ENCODE measurements around the gene SFMBT2.

SFMBT2 gene

DNA sequence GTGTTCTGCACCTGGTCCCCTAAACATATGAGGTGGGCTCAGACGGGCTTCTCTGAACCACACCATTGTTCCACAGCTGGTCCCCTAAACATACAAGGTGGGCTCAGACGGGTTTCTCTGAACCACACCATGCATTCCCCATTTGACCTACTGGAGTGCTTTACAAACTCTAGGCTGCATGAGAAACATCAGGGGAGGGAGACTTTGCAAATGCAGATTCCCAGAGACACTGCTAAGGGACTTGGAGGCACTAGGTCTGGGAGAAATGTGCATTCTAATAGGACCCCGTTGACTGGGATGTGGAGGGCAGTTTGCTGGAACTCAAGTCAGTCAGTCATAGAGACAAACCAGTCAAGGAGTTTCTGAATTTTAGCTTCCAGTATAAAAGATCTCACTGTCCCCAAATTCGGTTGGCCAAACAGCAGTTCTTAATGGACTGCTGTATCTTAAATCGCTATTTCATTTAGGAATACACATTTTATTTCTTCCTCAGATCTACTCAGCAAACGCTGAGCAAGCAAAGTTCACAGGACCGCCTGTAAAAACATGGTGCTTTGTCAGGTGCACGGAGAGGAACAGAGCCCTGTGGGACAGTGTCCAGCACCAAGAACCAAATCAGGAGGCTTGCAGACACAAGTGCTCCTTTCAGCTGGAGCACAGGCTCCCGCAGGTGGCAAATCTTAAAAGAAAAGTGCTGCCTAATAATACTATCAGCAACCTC lies 198.8 kb downstream of the SFMBT2 start:
- TF ChIP-seq, protein P1, sequence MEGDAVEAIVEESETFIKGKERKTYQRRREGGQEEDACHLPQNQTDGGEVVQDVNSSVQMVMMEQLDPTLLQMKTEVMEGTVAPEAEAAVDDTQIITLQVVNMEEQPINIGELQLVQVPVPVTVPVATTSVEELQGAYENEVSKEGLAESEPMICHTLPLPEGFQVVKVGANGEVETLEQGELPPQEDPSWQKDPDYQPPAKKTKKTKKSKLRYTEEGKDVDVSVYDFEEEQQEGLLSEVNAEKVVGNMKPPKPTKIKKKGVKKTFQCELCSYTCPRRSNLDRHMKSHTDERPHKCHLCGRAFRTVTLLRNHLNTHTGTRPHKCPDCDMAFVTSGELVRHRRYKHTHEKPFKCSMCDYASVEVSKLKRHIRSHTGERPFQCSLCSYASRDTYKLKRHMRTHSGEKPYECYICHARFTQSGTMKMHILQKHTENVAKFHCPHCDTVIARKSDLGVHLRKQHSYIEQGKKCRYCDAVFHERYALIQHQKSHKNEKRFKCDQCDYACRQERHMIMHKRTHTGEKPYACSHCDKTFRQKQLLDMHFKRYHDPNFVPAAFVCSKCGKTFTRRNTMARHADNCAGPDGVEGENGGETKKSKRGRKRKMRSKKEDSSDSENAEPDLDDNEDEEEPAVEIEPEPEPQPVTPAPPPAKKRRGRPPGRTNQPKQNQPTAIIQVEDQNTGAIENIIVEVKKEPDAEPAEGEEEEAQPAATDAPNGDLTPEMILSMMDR (conservative IDR thresholded peaks at IDR 0.05; ENCODE audit: control insufficient read depth, insufficient read depth, low read depth, low read length): no peak
- H3K4me3 ChIP-seq (ENCODE audit: control insufficient read depth, low read depth, low read length): no peak overlapping the region
- no peak for DNase-seq (ENCODE audit: low read depth)

DNA sequence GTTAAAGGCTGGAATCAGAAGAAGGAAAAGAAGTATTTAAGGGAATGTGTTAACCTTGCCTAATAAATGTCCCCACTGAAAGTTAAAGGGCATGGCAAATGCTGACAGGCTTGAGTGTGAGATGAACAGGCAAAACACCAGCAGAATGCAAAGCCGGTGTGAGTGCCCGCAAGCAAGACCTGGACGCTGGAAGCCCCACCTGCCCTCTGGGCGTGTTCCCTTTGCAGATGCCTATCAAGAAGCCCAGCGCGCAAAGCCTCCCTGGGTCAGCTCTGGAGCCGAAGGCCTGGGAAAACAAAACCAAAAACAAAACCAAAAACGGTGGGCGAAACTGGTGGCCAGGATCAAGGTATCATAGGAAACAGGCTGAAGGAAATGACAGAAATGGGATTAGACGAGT lies 200.3 kb downstream of the SFMBT2 start:
- H3K4me3 ChIP-seq (ENCODE audit: control insufficient read depth, low read depth, low read length): no peak overlapping the region
- no peak for DNase-seq (ENCODE audit: low read depth)
- TF ChIP-seq, protein P1 (conservative IDR thresholded peaks at IDR 0.05; ENCODE audit: control insufficient read depth, insufficient read depth, low read depth, low read length): no peak

DNA sequence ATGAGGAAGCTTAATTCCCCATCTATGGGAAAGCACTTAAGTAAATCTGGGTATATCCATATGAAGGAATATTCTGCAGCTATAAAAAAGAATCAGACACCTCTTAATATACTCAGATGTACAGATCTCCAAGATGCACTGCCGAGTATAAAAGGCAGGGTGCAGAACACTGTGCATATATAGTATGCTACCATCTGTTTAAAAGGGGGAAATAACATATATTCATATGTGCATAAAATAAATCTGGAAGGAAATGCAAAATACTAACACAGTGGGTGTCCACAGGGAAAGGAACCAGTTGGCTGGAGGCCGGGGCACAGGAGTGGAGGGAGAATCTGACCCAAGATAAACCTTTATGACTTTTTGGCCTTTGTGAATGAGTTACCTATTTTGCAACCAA lies 201.4 kb downstream of the SFMBT2 start:
- H3K4me3 ChIP-seq (ENCODE audit: control insufficient read depth, low read depth, low read length): no peak overlapping the region
- DNase-seq (ENCODE audit: low read depth): no peak
- TF ChIP-seq, protein P1 (conservative IDR thresholded peaks at IDR 0.05; ENCODE audit: control insufficient read depth, insufficient read depth, low read depth, low read length): no peak

DNA sequence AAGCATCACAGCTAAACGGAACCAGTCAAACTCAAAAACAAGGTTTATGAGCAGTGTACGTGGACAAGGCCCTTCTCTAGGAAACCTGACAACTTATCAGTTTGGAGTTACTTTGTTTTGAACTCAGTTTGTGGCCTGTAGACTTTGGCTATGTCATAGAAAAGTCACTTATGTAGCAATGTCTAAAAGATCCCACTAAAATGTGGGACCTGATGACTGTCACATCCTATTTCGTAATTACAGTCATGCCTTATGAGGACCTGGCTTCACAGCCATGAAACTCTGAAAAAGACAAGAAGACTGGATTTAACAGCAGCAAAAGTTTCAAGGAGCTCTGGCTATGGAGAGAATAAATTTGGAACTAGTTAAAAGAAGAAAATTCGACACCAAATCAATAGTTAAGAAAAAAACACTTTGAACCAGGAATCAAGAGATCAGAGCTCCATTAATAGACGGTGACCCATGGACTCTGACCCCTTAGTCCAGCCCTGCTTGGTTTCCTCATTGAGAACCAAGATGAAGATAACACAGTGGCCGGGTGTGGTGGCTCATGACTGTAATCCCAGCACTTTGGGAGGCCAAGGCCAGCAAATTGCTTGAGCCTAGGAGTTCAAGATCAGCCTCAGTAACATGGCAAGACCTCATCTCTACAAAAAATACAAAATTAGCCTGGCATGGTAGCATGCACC lies 204.3 kb downstream of the SFMBT2 start:
- H3K4me3 ChIP-seq (ENCODE audit: control insufficient read depth, low read depth, low read length): no peak overlapping the region
- TF ChIP-seq, protein P1 (conservative IDR thresholded peaks at IDR 0.05; ENCODE audit: control insufficient read depth, insufficient read depth, low read depth, low read length): no peak
- DNase-seq (ENCODE audit: low read depth): no peak

DNA sequence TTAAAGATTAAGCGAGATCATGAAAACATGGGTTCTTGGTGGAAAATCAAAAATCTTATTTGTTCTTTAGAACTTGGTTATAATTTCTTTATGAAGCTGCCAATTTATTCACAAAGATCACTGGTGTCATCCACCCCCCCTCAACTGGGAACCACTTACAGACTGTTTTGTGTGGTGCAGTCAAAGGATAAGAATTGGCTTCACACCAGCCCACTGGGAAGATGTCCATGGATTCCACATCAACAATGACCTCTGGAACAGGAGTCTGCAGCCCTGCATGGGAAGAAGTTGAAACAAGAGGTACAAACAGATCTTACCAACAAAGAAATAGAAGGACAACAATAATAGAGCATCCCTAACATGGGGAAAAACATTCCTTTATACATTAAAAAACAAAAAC lies 205.2 kb downstream of the SFMBT2 start:
- TF ChIP-seq, protein P1 (conservative IDR thresholded peaks at IDR 0.05; ENCODE audit: control insufficient read depth, insufficient read depth, low read depth, low read length): no peak
- H3K4me3 ChIP-seq (ENCODE audit: control insufficient read depth, low read depth, low read length): no peak overlapping the region
- no peak for DNase-seq (ENCODE audit: low read depth)

DNA sequence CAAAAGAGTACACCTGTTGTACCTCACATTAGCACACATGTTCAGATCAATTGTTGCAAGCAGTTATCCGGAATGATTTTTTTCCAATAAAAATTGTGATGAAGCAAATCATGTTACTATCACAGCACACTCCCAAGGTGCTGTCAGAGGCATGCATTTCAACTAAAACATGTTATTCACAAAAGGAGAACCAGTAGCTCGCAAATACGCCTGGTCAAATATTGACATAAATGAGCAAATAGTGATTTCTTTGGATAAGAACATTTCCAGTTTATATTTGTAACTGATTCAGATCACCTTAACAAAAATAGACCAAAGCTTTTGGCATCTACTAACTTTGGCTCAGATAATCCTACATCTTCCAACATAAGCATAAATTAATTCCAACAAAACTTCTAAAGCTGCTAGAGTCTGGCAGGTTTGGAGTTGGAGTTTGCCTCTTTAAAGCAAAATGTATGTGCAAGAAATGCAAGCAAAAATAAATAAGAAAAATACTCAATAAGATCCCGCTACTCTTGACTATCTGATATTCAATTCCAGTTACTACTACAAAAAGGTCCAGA lies 208.0 kb downstream of the SFMBT2 start:
- TF ChIP-seq, protein P1 (conservative IDR thresholded peaks at IDR 0.05; ENCODE audit: control insufficient read depth, insufficient read depth, low read depth, low read length): no peak
- DNase-seq (ENCODE audit: low read depth): no peak
- H3K4me3 ChIP-seq (ENCODE audit: control insufficient read depth, low read depth, low read length): no peak overlapping the region

All from fibroblast of mammary gland (primary cell).